Prostate gland (tissue), 2 donors: ENCODE data around the gene DCAF7.

Experiments
- POLR2A ChIP-seq: fragments of 450-650 bp; IDR thresholded peaks from one replicate; pipeline ENCODE4 v1.6.1; 2016; ENCODE audit warnings: antibody characterized with exemption, mild to moderate bottlenecking
- TF ChIP-seq, protein P1 (sequence below), 4 experiments: fragments of 200-600 bp in 2 of 4; fragments of 450-650 bp in 2 of 4; sonication (generic) in 2 of 4; IDR thresholded peaks; 1 replicate in 3 of 4; 2 replicates in 1 of 4; pipeline ENCODE4 v1.5.1; 2016 to 2019; ENCODE audit warnings: antibody characterized with exemption in 4 of 4, mild to moderate bottlenecking in 2 of 4, moderate library complexity in 2 of 4

DNA sequence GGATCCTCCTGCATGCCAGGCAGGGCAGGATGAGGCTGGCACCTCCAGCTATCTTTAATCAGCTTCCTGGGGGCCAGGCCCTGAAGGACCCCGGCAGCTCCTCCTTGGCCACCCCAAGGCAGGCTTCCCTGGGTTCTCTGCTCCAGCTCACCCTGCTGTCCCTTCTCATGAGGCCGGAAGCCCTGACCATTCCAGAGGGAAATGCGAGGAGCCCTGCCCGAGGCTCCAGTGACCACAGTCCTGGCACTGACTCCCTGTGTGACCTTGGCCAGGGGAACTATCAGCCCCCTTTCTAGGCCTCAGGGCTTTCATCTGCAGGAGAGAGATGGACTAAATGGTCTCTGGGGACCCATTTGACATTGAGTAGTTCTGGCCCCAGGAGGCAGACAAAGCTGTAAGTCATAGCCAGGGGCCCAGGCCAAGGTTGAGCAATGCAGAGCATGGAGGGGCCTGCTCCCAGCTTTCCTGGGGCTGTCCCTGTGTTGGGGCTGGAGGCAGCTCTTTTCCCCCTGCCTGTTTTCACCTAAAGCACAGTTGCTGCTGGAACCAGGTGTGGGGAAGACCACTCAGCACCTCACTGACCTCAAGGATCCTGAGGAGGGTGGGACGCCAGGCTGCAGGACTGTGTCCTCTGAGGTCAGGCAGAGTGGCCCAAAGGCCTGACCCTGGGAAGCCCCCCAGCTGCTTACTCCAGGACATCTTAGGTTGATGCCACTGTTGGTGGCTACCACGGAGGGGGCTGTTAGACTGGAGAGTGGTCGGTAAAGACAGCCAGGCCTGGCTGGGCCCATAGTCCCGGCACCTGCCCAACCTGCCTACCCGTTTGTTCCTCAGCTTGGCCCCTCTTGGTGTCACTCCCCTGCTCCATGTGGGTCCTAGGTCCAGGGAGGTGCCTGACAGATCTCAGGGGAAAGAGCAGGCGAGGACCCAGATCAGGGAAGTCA is 19.0 kb upstream of the DCAF7 start:
- TF ChIP-seq, protein P1, sequence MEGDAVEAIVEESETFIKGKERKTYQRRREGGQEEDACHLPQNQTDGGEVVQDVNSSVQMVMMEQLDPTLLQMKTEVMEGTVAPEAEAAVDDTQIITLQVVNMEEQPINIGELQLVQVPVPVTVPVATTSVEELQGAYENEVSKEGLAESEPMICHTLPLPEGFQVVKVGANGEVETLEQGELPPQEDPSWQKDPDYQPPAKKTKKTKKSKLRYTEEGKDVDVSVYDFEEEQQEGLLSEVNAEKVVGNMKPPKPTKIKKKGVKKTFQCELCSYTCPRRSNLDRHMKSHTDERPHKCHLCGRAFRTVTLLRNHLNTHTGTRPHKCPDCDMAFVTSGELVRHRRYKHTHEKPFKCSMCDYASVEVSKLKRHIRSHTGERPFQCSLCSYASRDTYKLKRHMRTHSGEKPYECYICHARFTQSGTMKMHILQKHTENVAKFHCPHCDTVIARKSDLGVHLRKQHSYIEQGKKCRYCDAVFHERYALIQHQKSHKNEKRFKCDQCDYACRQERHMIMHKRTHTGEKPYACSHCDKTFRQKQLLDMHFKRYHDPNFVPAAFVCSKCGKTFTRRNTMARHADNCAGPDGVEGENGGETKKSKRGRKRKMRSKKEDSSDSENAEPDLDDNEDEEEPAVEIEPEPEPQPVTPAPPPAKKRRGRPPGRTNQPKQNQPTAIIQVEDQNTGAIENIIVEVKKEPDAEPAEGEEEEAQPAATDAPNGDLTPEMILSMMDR (IDR thresholded peaks at IDR 0.05) = no peak
- TF ChIP-seq POLR2A = no peak
